Liver (tissue), 3 donors: ENCODE measurements around the gene DNAH7.

Source experiments
- CTCF ChIP-seq: fragments of 150-350 bp; IDR thresholded peaks from 2 replicates; pipeline ENCODE4 v1.5.1; 2017; ENCODE audit warnings: improper control_type of control experiment, low read depth, low read length; ENCODE audit not compliant: missing input control
- FOXA1 ChIP-seq: IDR thresholded peaks from 2 replicates; pipeline ENCODE4 v1.6.1; 2016; ENCODE audit warnings: antibody characterized with exemption
- GABPA ChIP-seq, 2 donors: IDR thresholded peaks in 1 of 2; conservative IDR thresholded peaks in 1 of 2; 2 replicates each; pipeline ENCODE4 v1.6.1; 2016; ENCODE audit warnings: antibody characterized with exemption in 2 of 2, mild to moderate bottlenecking in 1 of 2, moderate library complexity in 1 of 2
- HNF4G ChIP-seq: IDR thresholded peaks from 2 replicates; pipeline ENCODE4 v1.6.1; 2016; ENCODE audit warnings: antibody characterized with exemption
- JUND ChIP-seq, 2 donors: IDR thresholded peaks; 2 replicates each; pipeline ENCODE4 v1.6.1; 2016; ENCODE audit warnings: antibody characterized with exemption in 2 of 2
- RAD21 ChIP-seq, 2 donors: IDR thresholded peaks; 2 replicates each; pipeline ENCODE4 v1.6.1; 2016; ENCODE audit warnings: antibody characterized with exemption in 2 of 2, mild to moderate bottlenecking in 2 of 2
- RXRA ChIP-seq, 2 donors: IDR thresholded peaks; 2 replicates each; pipeline ENCODE4 v1.6.1; 2017 to 2018; ENCODE audit warnings: antibody characterized with exemption in 2 of 2, mild to moderate bottlenecking in 1 of 2
- SP1 ChIP-seq: IDR thresholded peaks from 2 replicates; pipeline ENCODE4 v1.6.1; 2018; ENCODE audit warnings: antibody characterized with exemption, mild to moderate bottlenecking
- TAF1 ChIP-seq: conservative IDR thresholded peaks from 2 replicates; pipeline ENCODE4 v1.6.1; 2016; ENCODE audit warnings: antibody characterized with exemption, mild to moderate bottlenecking
- ZBTB33 ChIP-seq: IDR thresholded peaks from 2 replicates; pipeline ENCODE4 v1.6.1; 2016; ENCODE audit warnings: antibody characterized with exemption
- TF ChIP-seq, protein P1 (sequence below): IDR thresholded peaks from 2 replicates; pipeline ENCODE4 v1.6.1; 2016; ENCODE audit warnings: antibody characterized with exemption
- TF ChIP-seq, protein P2 (sequence below): IDR thresholded peaks from 2 replicates; pipeline ENCODE4 v1.6.1; 2016; ENCODE audit warnings: antibody characterized with exemption, mild to moderate bottlenecking
- donor health status: healthy.
- donor health status: healthy.

GRCh38 chr2:195694553-195694952 lies 374.1 kb downstream of the DNAH7 start:
- no peak for TF ChIP-seq CTCF
- TF ChIP-seq TAF1, result no peak
- TF ChIP-seq SP1, result no peak
- no peak for TF ChIP-seq FOXA1
- no peak for TF ChIP-seq RXRA (IDR thresholded peaks at IDR 0.05)
- TF ChIP-seq, protein P1, sequence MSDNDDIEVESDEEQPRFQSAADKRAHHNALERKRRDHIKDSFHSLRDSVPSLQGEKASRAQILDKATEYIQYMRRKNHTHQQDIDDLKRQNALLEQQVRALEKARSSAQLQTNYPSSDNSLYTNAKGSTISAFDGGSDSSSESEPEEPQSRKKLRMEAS, result no peak
- no peak for TF ChIP-seq GABPA (IDR thresholded peaks at IDR 0.05 in 1 of 2, conservative IDR thresholded peaks at IDR 0.05 in 1 of 2)
- no peak for TF ChIP-seq HNF4G
- TF ChIP-seq RAD21 (IDR thresholded peaks at IDR 0.05), result no peak
- TF ChIP-seq, protein P2, sequence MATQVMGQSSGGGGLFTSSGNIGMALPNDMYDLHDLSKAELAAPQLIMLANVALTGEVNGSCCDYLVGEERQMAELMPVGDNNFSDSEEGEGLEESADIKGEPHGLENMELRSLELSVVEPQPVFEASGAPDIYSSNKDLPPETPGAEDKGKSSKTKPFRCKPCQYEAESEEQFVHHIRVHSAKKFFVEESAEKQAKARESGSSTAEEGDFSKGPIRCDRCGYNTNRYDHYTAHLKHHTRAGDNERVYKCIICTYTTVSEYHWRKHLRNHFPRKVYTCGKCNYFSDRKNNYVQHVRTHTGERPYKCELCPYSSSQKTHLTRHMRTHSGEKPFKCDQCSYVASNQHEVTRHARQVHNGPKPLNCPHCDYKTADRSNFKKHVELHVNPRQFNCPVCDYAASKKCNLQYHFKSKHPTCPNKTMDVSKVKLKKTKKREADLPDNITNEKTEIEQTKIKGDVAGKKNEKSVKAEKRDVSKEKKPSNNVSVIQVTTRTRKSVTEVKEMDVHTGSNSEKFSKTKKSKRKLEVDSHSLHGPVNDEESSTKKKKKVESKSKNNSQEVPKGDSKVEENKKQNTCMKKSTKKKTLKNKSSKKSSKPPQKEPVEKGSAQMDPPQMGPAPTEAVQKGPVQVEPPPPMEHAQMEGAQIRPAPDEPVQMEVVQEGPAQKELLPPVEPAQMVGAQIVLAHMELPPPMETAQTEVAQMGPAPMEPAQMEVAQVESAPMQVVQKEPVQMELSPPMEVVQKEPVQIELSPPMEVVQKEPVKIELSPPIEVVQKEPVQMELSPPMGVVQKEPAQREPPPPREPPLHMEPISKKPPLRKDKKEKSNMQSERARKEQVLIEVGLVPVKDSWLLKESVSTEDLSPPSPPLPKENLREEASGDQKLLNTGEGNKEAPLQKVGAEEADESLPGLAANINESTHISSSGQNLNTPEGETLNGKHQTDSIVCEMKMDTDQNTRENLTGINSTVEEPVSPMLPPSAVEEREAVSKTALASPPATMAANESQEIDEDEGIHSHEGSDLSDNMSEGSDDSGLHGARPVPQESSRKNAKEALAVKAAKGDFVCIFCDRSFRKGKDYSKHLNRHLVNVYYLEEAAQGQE, result no peak
- no peak for TF ChIP-seq JUND (IDR thresholded peaks at IDR 0.05)
- no peak for TF ChIP-seq ZBTB33
